GM12864 (cell line): Measurements from ENCODE around the gene MCEE.
"Not testable (repeated sequence)": the region's sequence is repeated elsewhere in the genome, so short reads cannot be mapped to it uniquely, and the experiment has no call there.

Experiments
- DNase-seq: peaks from one replicate; pipeline ENCODE4 v3.0.0-alpha.2; 2011; ENCODE audit warnings: low read depth
- H3K4me3 ChIP-seq: 2 replicates; pipeline ENCODE4 v1.5.1; 2011; ENCODE audit warnings: mild to moderate bottlenecking, low read depth, low read length, control low read depth
- CTCF ChIP-seq: IDR thresholded peaks from 2 replicates; pipeline ENCODE4 v1.5.1; 2011; ENCODE audit warnings: low read depth, mild to moderate bottlenecking, moderate library complexity, low read length, control low read depth, inconsistent platforms; ENCODE audit errors: missing control alignments

MCEE gene

GRCh38 chr2:71100195-71100964, 29.6 kb downstream of the MCEE start:
- DNase-seq: no peak
- TF ChIP-seq CTCF: peak; percentile 76
- H3K4me3 ChIP-seq: no peak overlapping the region

GRCh38 chr2:71092491-71093260, 37.4 kb downstream of the MCEE start:
- not testable (repeated sequence) for H3K4me3 ChIP-seq, DNase-seq

- DNase-seq, H3K4me3 ChIP-seq: not testable (repeated sequence)
Observed at GRCh38 chr2:71091808-71092207, 38.2 kb downstream of the MCEE start.

GRCh38 chr2:71089475-71089874, 40.6 kb downstream of the MCEE start:
- not testable (repeated sequence) for H3K4me3 ChIP-seq, DNase-seq

GRCh38 chr2:71085325-71086003, 44.6 kb downstream of the MCEE start:
- H3K4me3 ChIP-seq, DNase-seq: not testable (repeated sequence)

- not testable (repeated sequence) for DNase-seq, H3K4me3 ChIP-seq
Observed at GRCh38 chr2:71083752-71084312, 46.2 kb downstream of the MCEE start.

GRCh38 chr2:71083297-71083696, 46.7 kb downstream of the MCEE start:
- H3K4me3 ChIP-seq, DNase-seq: not testable (repeated sequence)

- no peak for DNase-seq
- no peak overlapping the region for H3K4me3 ChIP-seq
- no peak for TF ChIP-seq CTCF
Observed at GRCh38 chr2:71082402-71083252, 47.4 kb downstream of the MCEE start.

GRCh38 chr2:71078624-71079023, 51.4 kb downstream of the MCEE start:
- no peak overlapping the region for H3K4me3 ChIP-seq
- no peak for TF ChIP-seq CTCF
- DNase-seq: no peak
